Activated naive CD4-positive, alpha-beta T cell treated with anti-CD3 and anti-CD28 coated beads, Interleukin-2, amount 50 U/mL, for 72 hours (primary cell): ENCODE measurements around the gene SLC7A5. TPM values are rescaled to one million over a fixed set of nuclear protein-coding genes. Genes with fewer than 3 reads are reported as not detected.

Experiments
- ATAC-seq, 2 donors: fragments of 150-1000 bp; cut with Tn5 transposase; 2 replicates each; pipeline ENCODE4 v1.10.0; 2021; ENCODE audit warnings: mild to moderate bottlenecking in 2 of 2, moderate library complexity in 2 of 2
- DNase-seq, 2 donors: peaks; one replicate each; pipeline ENCODE4 v3.0.0; 2021 to 2022; ENCODE audit warnings: low spot score in 2 of 2
- H3K27ac Mint-ChIP-seq, 2 donors: one replicate each; pipeline ENCODE4 v1.8.0; 2022; ENCODE audit warnings: mild to moderate bottlenecking in 2 of 2, mixed read lengths in 2 of 2
- H3K36me3 Mint-ChIP-seq, 2 donors: one replicate each; pipeline ENCODE4 v1.8.0; 2022; ENCODE audit warnings: mixed read lengths in 2 of 2
- H3K9me3 Mint-ChIP-seq, 2 donors: one replicate each; pipeline ENCODE4 v1.8.0; 2022; ENCODE audit warnings: mixed read lengths in 2 of 2
- total RNA-seq, 2 donors: library from RNA; stranded (reverse); gene quantifications; one replicate each; pipeline ENCODE4 v1.2.3, GENCODE V29; 2022

SLC7A5 gene
- total RNA-seq, 2 donors from 2014 or later = 112 to 197 TPM

- ATAC-seq (peak in 1 of 2 donors; percentile 1), DNase-seq (no peak)
- Mint-ChIP-seq H3K9me3 (no peaks in the 10 kb centered on the region), H3K36me3 (peaks cover 26 to 29% of the 10 kb centered on the region in 2 donors), H3K27ac (peak overlapping the region in 1 of 2 donors; percentile 94)
Observed at GRCh38 chr16:87854907-87855683, 14.2 kb downstream of the SLC7A5 start.

- H3K27ac Mint-ChIP-seq = peak overlapping the region; percentile 93 to 94
- H3K36me3 Mint-ChIP-seq = peaks cover 23 to 35% of the 10 kb centered on the region in 2 donors
- no peak for DNase-seq
- H3K9me3 Mint-ChIP-seq = no peaks in the 10 kb centered on the region
- peak; percentile 3 to 4 for ATAC-seq
Observed at GRCh38 chr16:87854053-87854906, 15.0 kb downstream of the SLC7A5 start.

GRCh38 chr16:87853411-87854052 lies 15.8 kb downstream of the SLC7A5 start:
- Mint-ChIP-seq H3K27ac (peak overlapping the region; percentile 94 to 96), H3K9me3 (no peaks in the 10 kb centered on the region), H3K36me3 (peaks cover 28 to 41% of the 10 kb centered on the region in 2 donors)
- peak; percentile 80 to 88 for DNase-seq
- peak; percentile 67 to 75 for ATAC-seq

- H3K9me3 Mint-ChIP-seq = no peaks in the 10 kb centered on the region
- H3K36me3 Mint-ChIP-seq = peaks cover 23 to 30% of the 10 kb centered on the region in 2 donors
- H3K27ac Mint-ChIP-seq = peak overlapping the region in 1 of 2 donors; percentile 50
- ATAC-seq = no peak
- no peak for DNase-seq
Observed at GRCh38 chr16:87851601-87852000, 17.7 kb downstream of the SLC7A5 start.

GRCh38 chr16:87851141-87851587 lies 18.1 kb downstream of the SLC7A5 start:
- ATAC-seq (no peak), DNase-seq (no peak)
- peak overlapping the region in 1 of 2 donors; percentile 81 for H3K27ac Mint-ChIP-seq
- H3K36me3 Mint-ChIP-seq = peaks cover 23 to 30% of the 10 kb centered on the region in 2 donors
- H3K9me3 Mint-ChIP-seq = no peaks in the 10 kb centered on the region

- Mint-ChIP-seq H3K27ac (peak overlapping the region in 1 of 2 donors; percentile 81), H3K36me3 (peaks cover 17 to 30% of the 10 kb centered on the region in 2 donors), H3K9me3 (no peaks in the 10 kb centered on the region)
- peak; percentile 39 to 52 for ATAC-seq
- DNase-seq = peak; percentile 68 to 85
Observed at GRCh38 chr16:87850009-87851006, 19.0 kb downstream of the SLC7A5 start.

- no peaks in the 10 kb centered on the region for H3K9me3 Mint-ChIP-seq
- no peak for ATAC-seq
- H3K36me3 Mint-ChIP-seq = peaks cover 15 to 30% of the 10 kb centered on the region in 2 donors
Observed at GRCh38 chr16:87849419-87850008, 19.8 kb downstream of the SLC7A5 start.

GRCh38 chr16:87848676-87849345 lies 20.5 kb downstream of the SLC7A5 start:
- Mint-ChIP-seq H3K36me3 (peaks cover 15 to 30% of the 10 kb centered on the region in 2 donors), H3K27ac (peak overlapping the region; percentile 51 to 65), H3K9me3 (no peaks in the 10 kb centered on the region)
- DNase-seq (no peak), ATAC-seq (no peak)

More at GRCh38 chr16:87849419-87850008, 19.8 kb downstream of the SLC7A5 start:
- H3K27ac Mint-ChIP-seq = peak overlapping the region in 1 of 2 donors; percentile 50
- no peak for DNase-seq

GRCh38 chr16:87847785-87848675 lies 21.3 kb downstream of the SLC7A5 start:
- ATAC-seq = no peak
- no peak for DNase-seq
- no peaks in the 10 kb centered on the region for H3K9me3 Mint-ChIP-seq
- H3K27ac Mint-ChIP-seq = peak overlapping the region; percentile 44 to 51
- H3K36me3 Mint-ChIP-seq = peaks cover 11 to 24% of the 10 kb centered on the region in 2 donors

- no peak for DNase-seq
- no peak for ATAC-seq
- no peaks in the 10 kb centered on the region for H3K9me3 Mint-ChIP-seq
- peaks cover 10 to 21% of the 10 kb centered on the region in 2 donors for H3K36me3 Mint-ChIP-seq
- peak overlapping the region in 1 of 2 donors; percentile 51 for H3K27ac Mint-ChIP-seq
Observed at GRCh38 chr16:87847467-87847784, 21.9 kb downstream of the SLC7A5 start.

GRCh38 chr16:87846705-87847466 lies 22.4 kb downstream of the SLC7A5 start:
- Mint-ChIP-seq H3K36me3 (peaks cover 11 to 21% of the 10 kb centered on the region in 2 donors), H3K9me3 (no peaks in the 10 kb centered on the region), H3K27ac (peak overlapping the region in 1 of 2 donors; percentile 51)
- ATAC-seq (no peak), DNase-seq (no peak)

- peak overlapping the region in 1 of 2 donors; percentile 37 for H3K27ac Mint-ChIP-seq
- ATAC-seq (no peak), DNase-seq (no peak)
- peaks cover 11 to 19% of the 10 kb centered on the region in 2 donors for H3K36me3 Mint-ChIP-seq
- H3K9me3 Mint-ChIP-seq = no peaks in the 10 kb centered on the region
Observed at GRCh38 chr16:87845807-87846619, 23.3 kb downstream of the SLC7A5 start.

- Mint-ChIP-seq H3K27ac (no peak overlapping the region), H3K9me3 (no peaks in the 10 kb centered on the region), H3K36me3 (peaks cover 11 to 14% of the 10 kb centered on the region in 2 donors)
- DNase-seq = no peak
- peak in 1 of 2 donors; percentile 6 for ATAC-seq
Observed at GRCh38 chr16:87845213-87845612, 24.1 kb downstream of the SLC7A5 start.
